HG02970 (cell line): Measurements from ENCODE around the gene PODXL.

Source experiments
- ATAC-seq: cut with Tn5 transposase; IDR thresholded peaks from one replicate; pipeline ENCODE4 v1.9.1; 2021; ENCODE audit warnings: mild to moderate bottlenecking, moderate library complexity, moderate number of reproducible peaks; ENCODE audit not compliant: unreplicated experiment, low FRiP score

Gene PODXL

DNA sequence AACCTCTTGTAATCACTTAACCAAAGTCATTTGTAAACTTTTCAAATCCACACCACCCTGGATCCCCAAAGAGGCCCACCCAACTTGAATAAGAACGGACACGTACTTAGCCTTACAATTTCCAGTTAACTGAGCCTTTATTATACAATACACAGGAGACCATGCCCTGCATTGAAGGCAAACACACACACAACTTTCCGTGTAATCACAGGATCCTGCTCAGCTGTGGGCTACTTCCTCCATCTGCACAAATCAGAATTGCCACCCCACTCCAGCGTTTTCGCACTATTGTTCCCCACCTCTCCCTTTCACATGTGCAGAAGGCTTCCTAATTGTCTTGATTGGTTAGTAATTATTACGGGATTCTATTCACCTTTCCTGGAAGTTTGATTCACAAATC, 12.1 kb upstream of the PODXL start:
- no peak for ATAC-seq

DNA sequence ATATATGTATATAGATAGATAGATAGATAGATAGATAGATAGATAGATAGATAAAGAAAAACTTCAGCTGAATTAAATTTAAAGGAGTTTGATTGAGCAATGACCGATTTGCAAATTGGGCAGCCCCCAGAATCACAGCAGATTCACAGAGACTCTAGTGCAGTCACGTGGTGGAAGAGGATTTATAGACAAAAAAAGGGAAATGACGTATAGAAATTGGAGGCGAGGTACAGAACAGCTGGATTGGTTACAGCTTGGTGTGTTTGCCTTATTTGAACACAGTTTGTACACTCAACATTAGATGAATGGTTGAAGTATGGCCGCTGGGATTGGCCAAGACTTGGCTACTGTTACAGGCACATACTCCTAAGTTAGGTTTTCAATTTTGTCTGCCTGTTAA, 8.2 kb upstream of the PODXL start:
- no peak for ATAC-seq

DNA sequence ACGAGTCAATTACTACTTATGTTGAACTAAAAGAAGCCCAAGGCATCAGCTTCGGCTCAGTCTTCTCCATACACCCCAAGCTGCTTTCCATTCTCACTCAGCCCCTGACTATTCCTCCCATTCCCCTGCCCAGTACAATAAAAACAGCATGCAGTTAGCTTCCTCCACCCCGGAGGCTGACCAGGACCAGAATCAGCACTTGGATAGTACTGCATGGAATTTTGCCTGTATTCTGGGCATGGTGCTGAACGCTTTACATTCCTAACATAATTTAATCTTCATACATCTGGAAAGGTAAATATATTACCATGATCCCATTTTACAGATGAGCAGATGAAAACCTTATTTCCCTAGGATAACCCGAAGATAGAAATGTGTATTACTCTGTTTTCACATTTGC, 7.5 kb upstream of the PODXL start:
- ATAC-seq: no peak

DNA sequence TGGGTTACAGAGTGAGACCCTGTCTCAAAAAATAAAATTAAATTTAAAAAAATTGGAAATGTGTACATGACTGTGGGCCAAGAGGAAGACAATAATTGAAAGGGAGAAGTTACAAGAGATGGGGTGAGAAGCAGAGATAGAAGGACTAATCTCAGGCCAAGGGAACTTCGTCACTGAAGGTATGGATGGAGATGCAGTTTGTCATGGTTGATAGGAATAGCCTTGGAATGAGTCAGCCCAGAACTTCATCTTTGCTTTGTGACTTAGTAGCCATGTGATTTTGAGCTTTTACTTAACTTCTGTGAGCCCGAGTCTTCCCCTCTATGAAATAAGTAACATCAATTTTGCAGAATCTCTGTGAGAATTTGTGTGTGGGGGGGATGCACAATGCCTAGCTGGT, 6.5 kb upstream of the PODXL start:
- ATAC-seq: no peak

DNA sequence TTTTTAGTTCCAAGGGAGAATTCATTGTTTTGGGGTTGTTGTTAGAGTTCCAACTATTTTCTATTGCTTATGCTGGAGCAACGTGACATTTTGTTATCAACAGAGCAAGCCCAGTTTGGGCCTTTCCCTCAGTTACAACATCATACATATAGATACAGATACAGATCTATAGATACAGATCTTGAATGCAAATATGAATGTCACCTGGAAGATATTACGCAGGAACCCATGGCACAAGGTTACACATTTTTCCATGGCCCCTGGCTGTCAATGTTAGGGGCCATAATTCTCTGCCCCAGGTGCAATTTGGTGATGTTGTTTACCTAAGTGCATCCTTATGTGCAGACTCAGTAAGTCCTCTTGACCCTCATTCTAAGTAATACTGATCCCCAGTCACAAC, 3.6 kb upstream of the PODXL start:
- no peak for ATAC-seq

DNA sequence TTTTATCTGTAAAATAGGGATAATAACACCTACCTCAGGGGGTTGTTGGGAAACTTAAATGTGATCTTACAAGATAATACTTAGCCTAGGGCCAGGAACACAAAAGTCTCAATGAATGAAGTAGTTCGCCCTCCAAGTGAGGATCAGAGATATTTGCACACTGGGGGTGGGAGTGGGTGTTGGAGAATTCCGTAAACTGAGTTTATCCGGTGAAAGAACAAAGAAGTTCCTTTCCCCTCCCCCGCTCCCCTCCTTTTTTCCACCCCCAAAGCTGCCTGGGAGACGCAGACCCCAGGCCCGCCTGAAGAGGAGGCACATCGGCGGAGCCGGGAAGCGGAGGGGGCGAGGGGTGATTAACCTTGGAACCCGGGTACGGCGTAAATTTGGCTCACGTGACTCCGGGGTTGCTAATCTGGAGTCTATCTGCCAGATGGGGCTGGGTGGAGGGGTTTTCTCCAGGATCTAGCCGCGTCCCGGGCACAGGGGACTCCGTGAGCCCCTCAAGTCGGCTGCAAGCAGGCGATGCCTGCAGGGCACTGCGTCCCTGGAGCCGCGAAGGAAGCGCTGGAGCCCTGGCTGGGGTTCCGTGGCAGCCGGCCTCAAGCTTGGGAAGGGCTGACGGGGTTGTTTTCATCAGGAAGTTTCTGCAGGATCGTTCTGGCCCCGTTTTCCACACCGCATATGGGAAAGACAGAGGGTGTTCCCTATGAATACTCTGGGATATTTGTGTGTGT, 1.4 kb upstream of the PODXL start:
- ATAC-seq: no peak

DNA sequence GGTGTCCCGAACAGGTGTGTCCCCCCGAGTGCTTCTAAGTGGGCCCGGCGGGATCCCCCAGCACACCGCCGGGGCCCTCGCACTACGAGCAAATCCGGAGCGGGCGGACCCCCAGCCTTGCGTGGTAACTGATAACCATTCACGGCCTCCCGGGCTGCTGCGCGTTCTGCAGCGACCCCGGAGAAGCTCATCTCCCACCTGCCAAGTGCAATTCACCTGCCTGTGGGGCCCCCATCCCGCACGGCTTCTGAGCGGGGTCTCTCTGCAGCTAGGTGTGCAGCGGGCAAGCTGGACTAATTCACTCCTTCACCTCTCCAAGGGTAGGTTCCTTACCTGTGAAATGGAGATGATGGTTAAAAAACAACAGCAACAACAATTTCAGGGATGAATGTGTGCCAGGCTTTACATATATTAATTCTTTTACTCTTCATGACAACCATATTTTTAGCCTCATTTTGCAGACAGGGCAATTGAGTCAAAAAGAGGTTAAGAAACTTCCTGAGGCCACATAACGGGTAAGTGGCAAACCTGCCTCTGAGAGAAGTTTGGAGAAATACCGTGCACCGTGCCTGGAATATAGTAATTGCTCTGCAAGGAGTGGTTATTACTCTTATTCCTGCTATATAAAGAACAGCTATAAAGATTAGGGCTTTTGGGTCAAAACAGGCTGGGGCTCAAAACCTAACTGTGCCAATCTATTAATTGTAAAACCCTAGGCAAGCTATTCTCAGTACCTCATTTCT, 652 bp upstream of the PODXL start:
- ATAC-seq: no peak

DNA sequence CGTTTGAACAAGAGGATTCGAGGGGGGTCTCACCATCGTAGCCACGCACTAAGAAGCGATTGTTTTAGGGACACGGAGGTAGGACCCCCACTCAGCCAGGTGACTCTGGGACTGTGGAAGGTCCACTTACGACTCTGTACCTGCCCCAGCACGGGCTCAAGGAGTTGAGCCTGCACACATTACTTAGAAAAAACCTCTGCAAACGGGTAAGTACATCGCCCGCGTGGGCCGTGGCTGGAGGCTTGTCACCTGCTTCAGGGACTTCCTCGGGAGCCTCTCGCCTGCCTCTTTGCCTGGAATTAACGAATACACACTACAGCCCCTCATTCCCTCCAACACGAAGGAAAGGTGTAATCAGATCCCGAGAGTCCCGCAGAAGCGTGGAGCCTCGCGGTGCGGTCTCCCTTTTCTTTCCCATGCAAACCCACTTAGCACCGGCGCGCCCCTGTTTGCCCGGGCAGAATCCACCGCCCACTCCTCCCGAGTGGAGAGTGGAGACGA, 826 bp downstream of the PODXL start:
- no peak for ATAC-seq

DNA sequence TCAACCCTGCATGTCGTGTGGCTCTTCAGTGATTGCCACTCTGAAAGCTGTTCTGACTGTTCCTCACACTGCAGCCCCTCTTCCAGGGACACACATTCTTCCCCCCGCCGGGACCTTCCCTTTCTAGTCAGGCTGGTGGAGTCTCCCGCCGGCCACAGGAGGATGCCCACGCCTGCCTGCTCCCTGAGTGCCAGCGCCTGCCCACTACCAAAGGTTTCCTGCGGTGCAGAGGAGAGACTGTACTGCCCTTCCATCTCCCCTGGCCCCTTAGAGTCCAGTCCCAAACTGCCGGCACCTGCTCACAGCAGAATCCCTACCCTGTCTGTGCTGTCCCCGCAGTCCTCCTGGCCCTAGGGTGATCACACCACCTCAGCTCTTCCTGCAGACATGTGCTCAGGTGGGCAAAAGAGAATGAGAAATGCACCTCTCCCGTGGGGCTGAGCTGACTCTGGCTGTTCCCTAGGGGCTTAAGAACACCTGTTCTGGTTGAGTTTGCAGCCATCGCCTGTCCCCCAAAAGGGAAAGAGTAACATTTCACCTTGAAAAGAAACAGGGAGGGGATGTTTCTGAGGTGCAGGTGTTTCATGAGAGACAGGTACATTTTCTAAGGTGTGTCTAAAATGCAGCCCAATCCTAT, 1.4 kb downstream of the PODXL start:
- no peak for ATAC-seq

DNA sequence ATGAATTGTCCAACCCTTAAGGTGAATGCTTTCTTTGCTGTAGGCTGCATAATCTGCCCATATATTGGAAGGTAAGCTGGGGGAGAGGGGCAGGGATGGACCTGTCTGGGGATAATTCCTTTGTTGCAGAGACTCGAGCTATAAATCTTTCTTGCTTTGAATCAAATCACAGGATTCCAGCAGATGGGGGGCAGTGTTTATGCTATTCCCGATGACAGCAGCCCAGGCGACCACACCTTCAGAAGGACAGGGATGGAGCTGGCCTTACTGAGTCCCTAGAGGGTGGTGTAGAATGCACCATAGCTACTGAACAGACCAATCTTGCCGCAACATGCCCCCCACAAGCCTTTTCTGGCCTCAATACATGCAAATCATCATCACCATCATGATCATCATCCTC, 2.5 kb downstream of the PODXL start:
- no peak for ATAC-seq

DNA sequence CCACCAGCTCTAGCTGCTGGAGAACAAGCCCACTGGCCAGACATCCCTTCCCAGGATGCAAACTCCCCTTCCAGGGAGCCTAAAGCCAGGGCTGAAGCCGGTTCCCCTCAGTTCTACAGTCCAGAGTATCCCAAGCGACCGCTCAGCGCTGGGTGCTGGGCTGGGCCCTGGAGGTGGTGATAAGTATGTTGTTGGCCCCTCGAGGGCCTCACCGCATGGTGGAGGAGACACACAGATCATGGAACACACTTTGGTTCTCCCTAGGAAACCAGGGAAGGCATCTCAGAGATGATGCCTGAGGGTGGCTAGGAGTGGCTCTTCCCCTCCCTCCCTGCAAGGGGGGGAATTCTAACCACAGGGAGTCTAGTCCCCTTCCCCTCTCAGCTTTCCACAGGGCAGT, 4.4 kb downstream of the PODXL start:
- no peak for ATAC-seq

DNA sequence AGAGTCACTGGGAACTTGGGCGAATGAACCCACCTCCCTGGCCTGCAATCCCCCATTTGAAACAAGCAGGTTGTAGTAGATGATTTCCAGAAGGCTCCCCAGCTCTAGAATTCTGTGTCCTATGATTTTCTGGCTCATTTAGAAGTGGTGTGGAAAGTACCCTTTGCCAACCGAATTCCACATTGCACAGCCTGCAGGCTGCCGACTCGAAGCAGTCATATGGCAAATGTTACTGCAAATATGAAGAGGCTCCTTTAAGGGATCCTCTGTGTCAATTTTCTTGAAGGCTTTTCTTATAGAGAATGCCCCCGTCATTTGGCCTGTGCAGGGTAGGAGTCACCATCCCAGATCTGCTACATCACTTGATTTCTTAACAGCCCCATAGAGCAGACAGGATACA, 5.6 kb downstream of the PODXL start:
- no peak for ATAC-seq

DNA sequence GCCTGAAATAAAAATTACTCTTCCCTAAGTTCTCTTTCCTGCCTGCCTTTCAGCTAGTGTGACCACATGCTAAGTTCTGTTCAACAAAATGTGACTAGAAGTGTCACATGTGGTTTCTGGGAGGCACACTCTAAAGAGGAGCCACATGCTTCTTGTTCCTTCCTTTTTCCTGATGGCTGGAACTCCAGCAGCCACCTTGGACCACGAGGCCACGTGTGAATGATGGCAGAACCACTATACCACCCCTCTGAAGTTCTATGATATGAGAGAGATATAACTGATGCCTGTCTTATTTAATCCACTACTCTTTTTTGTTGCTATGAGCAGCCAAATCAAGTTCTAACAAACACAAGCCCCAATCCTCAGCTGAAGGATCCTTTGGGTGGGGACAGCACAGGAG, 8.1 kb downstream of the PODXL start:
- no peak for ATAC-seq

DNA sequence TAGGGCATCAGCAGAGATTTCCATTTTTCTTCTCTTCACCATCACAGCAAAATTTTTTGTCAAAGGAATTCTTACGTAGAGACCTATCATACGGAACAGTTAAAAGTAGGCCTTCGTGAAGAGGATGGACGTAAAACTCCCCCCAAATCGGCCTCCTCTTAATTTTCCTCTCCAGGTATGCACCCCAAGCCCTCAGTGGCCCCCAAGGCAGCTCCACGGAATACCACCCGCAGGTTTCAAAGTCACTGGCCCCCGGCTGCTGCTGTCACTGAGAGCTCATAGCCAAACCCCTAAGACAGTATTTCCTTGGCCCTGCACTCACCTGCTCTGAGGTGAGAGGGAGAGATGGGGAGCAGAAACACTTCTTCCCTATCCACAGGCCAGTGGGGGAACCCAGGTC, 8.8 kb downstream of the PODXL start:
- ATAC-seq: no peak

DNA sequence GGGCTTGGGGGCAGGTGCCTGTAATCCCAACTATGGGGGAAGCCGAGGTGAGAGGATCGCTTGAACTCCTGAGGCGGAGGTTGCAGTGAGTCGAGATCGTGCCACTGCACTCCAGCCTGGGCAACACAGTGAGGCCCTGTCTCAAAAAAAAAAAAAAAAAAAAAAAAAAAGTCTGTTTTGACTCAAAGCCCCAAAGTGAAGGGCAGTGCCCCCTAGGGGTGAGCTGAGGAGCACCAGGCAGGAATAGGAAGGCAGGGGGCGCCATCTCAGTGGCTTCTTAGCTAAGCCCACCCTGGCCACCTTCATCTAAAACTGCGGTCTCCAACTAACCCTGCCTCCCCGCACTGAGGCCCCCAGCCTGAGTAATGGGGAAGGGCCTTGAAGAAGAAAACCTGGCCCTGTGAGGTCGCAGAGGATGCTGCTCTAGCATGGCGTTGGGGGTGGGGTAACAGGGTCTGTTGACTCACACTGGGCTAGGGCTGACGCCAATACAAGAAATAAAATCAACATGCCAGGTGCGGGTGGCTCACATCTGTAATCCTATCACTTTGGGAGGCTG, 9.8 kb downstream of the PODXL start:
- no peak for ATAC-seq

DNA sequence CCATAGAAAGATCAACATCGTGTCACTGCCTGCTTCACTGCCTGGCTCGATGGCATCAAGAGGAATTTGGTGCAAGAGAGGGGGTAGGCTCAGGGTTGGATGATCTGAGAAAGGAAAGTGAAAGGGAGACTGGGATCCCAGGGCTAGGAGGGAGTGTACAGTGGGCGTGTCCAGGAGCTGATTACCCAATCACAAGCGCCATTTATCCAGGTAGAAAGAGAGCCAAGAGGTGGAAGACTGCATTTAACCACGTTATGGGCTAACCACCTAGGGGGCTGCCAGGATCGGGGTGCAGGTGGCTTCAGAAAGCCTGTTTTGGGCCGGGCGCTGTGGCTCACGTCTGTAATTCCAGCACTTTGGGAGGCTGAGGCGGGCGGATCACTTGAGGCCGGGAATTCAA, 10.3 kb downstream of the PODXL start:
- no peak for ATAC-seq

DNA sequence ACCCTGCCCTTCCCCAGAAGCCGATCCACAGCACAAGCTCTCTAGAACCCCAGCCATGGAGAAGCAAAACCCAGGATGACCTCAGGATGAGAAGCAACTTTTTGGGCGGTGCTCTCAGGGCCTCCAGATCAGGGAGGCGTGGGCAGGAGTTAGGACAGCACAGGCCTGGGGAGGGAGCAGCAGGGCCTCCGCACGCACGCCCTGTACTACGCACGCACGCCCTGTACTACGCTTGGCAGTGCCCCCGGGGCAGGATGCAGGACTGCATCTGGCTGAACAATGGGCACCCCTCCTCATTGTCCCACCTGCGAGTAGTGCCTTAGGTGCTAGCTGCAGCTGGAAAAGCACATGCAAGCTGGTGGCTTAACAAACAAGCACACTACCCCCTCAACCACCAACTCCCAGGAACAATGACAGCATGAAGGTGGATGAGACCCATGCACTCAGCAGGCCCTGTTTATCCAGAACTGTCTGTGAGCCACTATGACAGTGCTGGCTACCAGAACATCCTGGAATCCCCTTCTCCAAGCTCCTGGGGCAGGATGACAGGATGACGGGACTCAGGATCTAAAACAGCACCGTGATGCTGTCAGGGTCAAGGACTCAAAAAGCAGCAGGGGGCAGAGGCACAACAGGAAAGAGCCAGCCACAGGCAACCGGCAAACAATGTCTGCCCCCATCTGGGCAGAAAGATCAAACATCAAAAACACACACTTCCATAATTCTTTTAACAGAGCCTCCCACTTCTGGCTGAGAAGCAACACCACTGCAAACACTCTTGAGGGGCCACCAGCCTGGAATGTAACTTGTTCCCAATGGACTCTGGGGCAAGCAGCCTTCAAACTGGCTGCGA, 11.8 kb downstream of the PODXL start:
- ATAC-seq: no peak

DNA sequence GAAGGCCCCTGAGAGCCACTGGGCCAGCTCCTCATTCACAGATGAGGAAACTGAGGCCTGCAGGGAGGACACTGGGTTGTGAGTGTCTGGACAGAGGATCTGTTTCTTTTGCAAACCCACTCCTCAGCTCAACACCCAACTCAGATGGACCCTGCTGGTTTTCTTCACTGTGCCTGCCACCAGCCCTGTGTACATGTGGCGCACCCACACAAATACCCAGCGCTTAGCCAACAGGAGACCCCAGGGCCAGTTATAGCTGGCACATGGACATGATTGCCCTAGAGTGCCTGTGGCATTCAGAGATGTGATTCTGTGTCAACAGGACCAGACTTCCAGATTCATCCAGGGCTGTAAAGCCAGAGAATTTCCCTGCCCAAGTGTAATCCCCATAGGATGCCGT, 12.4 kb downstream of the PODXL start:
- ATAC-seq: no peak

DNA sequence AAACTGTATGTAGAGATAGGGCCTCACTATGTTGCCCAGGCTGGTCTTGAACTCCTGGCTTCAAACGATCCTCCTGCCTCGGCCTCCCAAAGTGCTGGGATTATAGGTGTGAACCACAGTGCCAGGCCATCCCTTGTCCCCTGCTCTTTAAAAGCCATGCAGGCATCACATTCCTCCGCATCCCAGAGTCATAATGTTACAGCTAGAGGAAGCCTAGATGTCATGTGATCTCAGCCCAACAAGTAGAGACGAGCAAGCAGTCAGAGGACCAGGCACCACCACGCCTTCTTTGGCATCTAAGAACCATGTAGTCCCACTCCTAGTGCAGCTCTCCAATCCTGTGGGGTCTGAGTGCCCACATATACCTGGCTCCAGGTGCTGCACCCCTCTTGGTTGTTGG, 13.1 kb downstream of the PODXL start:
- no peak for ATAC-seq

DNA sequence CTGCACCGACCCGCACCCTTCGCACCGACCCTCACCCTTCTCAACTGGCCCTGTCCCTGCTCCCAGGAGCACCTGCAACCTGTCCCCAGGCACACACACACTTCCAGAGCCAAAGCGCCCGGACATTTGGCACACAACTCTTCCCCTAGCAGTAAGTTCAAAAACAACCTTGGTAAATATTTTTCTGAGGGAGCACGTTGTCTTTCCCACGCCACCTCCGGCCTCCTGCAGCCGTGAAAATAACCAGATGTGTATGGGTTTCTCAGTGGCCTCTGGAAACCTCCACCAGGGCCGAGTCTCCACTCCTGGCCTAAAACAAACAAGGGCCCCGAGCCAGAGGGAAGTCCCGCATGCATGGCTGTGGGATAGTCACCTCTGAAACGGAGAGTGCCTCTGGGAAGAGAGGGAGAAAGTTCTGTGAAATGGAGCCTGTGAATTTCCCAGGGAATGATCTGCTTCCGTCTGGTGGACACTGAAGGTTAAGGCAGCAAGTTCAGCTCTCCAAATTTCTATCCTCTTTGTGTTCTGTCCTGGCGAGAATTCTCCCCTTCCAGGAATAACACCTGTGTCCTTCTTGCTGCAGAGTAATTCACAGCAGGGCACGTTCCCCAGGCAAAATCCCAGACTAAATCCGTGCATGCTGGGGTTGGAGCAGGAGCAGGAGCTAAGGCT, 15.8 kb downstream of the PODXL start:
- no peak for ATAC-seq
